ENCODE measurements around the gene NXPH1.

NXPH1 gene

GRCh38 chr7:8628656-8629055 lies 195.2 kb downstream of the NXPH1 start:
- Histone ChIP-seq H3K36me3 (no peaks in the 10 kb centered on the region), H3K4me1 (ENCODE audit: control insufficient read depth in 1 of 2, insufficient read depth in 1 of 2, low read depth in 1 of 2, low read length in 1 of 2) (no peaks in the 10 kb centered on the region), H3K9me3 (no peaks in the 10 kb centered on the region), H3K4me3 (ENCODE audit: low read depth in 1 of 2, low read length in 1 of 2) (no peak overlapping the region), H3K27me3 (no peaks in the 10 kb centered on the region), H3K27ac (no peak overlapping the region)
- TF ChIP-seq, protein P1, sequence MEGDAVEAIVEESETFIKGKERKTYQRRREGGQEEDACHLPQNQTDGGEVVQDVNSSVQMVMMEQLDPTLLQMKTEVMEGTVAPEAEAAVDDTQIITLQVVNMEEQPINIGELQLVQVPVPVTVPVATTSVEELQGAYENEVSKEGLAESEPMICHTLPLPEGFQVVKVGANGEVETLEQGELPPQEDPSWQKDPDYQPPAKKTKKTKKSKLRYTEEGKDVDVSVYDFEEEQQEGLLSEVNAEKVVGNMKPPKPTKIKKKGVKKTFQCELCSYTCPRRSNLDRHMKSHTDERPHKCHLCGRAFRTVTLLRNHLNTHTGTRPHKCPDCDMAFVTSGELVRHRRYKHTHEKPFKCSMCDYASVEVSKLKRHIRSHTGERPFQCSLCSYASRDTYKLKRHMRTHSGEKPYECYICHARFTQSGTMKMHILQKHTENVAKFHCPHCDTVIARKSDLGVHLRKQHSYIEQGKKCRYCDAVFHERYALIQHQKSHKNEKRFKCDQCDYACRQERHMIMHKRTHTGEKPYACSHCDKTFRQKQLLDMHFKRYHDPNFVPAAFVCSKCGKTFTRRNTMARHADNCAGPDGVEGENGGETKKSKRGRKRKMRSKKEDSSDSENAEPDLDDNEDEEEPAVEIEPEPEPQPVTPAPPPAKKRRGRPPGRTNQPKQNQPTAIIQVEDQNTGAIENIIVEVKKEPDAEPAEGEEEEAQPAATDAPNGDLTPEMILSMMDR (IDR thresholded peaks at IDR 0.05), result no peak

- Histone ChIP-seq H3K36me3 (no peaks in the 10 kb centered on the region), H3K27ac (no peak overlapping the region), H3K4me1 (ENCODE audit: control insufficient read depth in 1 of 2, insufficient read depth in 1 of 2, low read depth in 1 of 2, low read length in 1 of 2) (no peaks in the 10 kb centered on the region), H3K4me3 (ENCODE audit: low read depth in 1 of 2, low read length in 1 of 2) (no peak overlapping the region), H3K27me3 (no peaks in the 10 kb centered on the region), H3K9me3 (no peaks in the 10 kb centered on the region)
- TF ChIP-seq, protein P1 (IDR thresholded peaks at IDR 0.05), result no peak
Measured at GRCh38 chr7:8629504-8629903, 196.1 kb downstream of the NXPH1 start.

DNA sequence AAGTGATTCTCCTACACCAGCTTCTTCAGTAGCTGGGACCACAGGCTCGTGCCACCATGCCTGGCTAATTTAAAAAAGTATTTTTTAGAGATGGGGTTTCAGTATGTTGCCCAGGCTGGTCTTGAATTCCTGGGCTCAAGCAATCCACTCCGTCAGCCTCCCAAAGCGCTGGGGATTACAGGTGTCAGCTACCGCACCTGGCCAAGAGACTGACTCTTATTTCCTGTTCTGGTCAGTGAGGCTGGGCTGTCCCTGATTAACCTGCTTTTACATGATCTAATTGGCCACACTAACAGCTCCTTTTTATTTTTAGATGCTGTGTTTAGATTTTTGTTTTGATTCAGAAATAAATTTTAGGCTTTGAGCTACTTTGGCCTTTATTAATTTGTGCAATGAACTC lies 203.9 kb downstream of the NXPH1 start:
- Histone ChIP-seq H3K9me3 (no peaks in the 10 kb centered on the region), H3K4me1 (ENCODE audit: control insufficient read depth in 1 of 2, insufficient read depth in 1 of 2, low read depth in 1 of 2, low read length in 1 of 2) (no peaks in the 10 kb centered on the region), H3K27me3 (no peaks in the 10 kb centered on the region), H3K27ac (no peak overlapping the region), H3K36me3 (no peaks in the 10 kb centered on the region), H3K4me3 (ENCODE audit: low read depth in 1 of 2, low read length in 1 of 2) (no peak overlapping the region)
- TF ChIP-seq, protein P1 (IDR thresholded peaks at IDR 0.05), result no peak

DNA sequence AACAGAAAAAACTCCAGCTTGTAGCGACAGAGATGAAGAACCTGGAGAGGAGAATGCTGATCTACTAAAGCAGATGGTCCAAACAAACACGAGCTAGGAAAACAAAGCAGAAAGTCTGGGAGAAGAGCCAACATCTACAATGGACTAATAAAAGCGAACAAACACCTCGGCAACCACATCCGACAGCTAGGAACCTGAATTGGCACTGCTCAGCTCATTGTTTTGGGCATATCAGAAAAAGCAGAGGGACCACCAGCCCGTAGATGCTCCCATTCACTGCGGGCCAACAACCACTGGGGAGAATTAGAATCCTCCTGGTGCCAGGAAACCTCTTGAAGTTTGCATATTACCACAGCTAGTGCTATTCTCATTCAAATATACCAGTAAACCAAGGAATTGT lies 204.7 kb downstream of the NXPH1 start:
- H3K9me3 ChIP-seq, result no peaks in the 10 kb centered on the region
- H3K4me3 ChIP-seq (ENCODE audit: low read depth in 1 of 2, low read length in 1 of 2), result no peak overlapping the region
- no peaks in the 10 kb centered on the region for H3K4me1 ChIP-seq (ENCODE audit: control insufficient read depth in 1 of 2, insufficient read depth in 1 of 2, low read depth in 1 of 2, low read length in 1 of 2)
- H3K36me3 ChIP-seq, result no peaks in the 10 kb centered on the region
- H3K27me3 ChIP-seq, result no peaks in the 10 kb centered on the region
- TF ChIP-seq, protein P1 (IDR thresholded peaks at IDR 0.05), result no peak
- no peak overlapping the region for H3K27ac ChIP-seq

DNA sequence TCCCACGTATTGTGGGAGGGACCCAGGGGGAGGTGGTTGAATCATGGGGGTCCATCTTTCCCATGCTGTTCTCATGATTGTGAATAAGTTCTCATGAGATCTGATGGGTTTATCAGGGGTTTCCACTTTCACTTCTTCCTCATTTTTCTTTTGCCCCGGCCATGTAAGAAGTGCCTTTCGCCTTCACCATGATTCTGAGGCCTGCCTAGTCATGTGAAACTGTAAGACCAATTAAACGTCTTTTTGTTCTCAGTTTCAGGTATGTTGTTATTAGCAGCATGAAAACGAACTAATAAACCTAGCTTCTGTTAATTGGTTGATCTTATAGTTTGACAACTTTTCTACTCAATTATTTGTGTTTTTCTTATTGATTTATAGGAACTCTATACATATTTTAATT lies 206.3 kb downstream of the NXPH1 start:
- TF ChIP-seq, protein P1 (IDR thresholded peaks at IDR 0.05), result no peak
- Histone ChIP-seq H3K36me3 (no peaks in the 10 kb centered on the region), H3K4me3 (ENCODE audit: low read depth in 1 of 2, low read length in 1 of 2) (no peak overlapping the region), H3K4me1 (ENCODE audit: control insufficient read depth in 1 of 2, insufficient read depth in 1 of 2, low read depth in 1 of 2, low read length in 1 of 2) (no peaks in the 10 kb centered on the region), H3K27ac (no peak overlapping the region), H3K9me3 (no peaks in the 10 kb centered on the region), H3K27me3 (no peaks in the 10 kb centered on the region)

DNA sequence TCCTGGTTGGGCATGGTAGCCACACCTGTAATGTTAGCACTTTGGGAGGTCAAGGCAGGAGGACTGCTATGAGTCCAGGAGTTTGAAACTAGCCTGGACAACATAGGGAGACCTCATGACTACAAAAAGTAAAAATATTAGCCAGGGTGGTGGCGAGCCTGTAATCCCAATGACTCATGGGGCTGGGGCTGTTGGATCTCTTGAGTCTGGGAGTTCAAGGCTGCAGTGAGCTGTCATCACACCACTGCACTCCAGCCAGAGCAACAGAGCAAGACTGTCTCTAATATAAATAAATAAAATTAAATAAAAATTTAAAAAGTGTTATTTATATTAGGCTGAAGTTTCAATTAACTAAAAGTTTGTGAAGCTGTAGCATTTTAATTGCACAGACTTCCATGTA lies 207.3 kb downstream of the NXPH1 start:
- H3K27ac ChIP-seq, result no peak overlapping the region
- TF ChIP-seq, protein P1 (IDR thresholded peaks at IDR 0.05), result no peak
- H3K36me3 ChIP-seq, result no peaks in the 10 kb centered on the region

More for the DNA sequence above, 207.3 kb downstream of the NXPH1 start:
- no peaks in the 10 kb centered on the region for H3K9me3 ChIP-seq
- H3K4me3 ChIP-seq (ENCODE audit: low read depth in 1 of 2, low read length in 1 of 2), result no peak overlapping the region
- H3K27me3 ChIP-seq, result no peaks in the 10 kb centered on the region
- H3K4me1 ChIP-seq (ENCODE audit: control insufficient read depth in 1 of 2, insufficient read depth in 1 of 2, low read depth in 1 of 2, low read length in 1 of 2), result no peaks in the 10 kb centered on the region

Data from neutrophil (primary cell).